ENCODE measurements around the gene CRYGS. TPM values are rescaled to one million over a fixed set of nuclear protein-coding genes. Genes with fewer than 3 reads are reported as not detected.

The CRYGS gene
- total and polyA plus RNA-seq, 8 donors = 1.2 to 16.6 (median 1.9) TPM

DNA sequence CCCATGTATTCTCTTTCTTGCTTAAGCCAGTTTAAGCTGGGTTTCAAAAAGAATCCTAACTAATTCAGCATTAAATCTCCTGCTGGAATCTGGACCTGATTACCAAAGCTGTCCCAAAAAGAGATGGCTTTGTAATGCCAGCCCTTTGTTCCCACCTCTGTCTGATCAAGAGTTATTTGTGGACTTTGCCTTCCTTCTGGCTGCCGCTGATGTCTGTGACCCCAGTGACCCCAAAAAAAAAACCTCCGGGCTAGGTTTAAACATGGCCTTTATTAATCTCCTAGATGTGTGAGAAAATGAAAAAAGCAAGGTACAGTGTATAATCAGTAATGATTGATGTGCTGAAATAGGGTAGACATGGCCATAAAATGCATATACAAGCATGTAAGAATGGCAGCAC is 20.7 kb downstream of the CRYGS start:
- 11 to 19% methylated on average over 2 of the region's 2 CpGs for WGBS, 2 donors
- DNase-seq (no peak), ATAC-seq (no peak), FAIRE-seq (no peak)
- H3K4me3 ChIP-seq = no peak overlapping the region
- H3K36me3 ChIP-seq = no peaks in the 10 kb centered on the region
- no peaks in the 10 kb centered on the region for H3K4me1 ChIP-seq
- intact Hi-C loops (cut with DNase I) = loop anchor here in 1 of 3 donors (10.0 kb wide), 1 partner anchor 259 kb away; no protein-coding TSS in a partner anchor
- no peaks in the 10 kb centered on the region for H3K27me3 ChIP-seq
- no peaks in the 10 kb centered on the region for H3K9me3 ChIP-seq
- TF ChIP-seq, protein P1, sequence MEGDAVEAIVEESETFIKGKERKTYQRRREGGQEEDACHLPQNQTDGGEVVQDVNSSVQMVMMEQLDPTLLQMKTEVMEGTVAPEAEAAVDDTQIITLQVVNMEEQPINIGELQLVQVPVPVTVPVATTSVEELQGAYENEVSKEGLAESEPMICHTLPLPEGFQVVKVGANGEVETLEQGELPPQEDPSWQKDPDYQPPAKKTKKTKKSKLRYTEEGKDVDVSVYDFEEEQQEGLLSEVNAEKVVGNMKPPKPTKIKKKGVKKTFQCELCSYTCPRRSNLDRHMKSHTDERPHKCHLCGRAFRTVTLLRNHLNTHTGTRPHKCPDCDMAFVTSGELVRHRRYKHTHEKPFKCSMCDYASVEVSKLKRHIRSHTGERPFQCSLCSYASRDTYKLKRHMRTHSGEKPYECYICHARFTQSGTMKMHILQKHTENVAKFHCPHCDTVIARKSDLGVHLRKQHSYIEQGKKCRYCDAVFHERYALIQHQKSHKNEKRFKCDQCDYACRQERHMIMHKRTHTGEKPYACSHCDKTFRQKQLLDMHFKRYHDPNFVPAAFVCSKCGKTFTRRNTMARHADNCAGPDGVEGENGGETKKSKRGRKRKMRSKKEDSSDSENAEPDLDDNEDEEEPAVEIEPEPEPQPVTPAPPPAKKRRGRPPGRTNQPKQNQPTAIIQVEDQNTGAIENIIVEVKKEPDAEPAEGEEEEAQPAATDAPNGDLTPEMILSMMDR (IDR thresholded peaks at IDR 0.05) = no peak
- H3K27ac ChIP-seq = no peak overlapping the region

DNA sequence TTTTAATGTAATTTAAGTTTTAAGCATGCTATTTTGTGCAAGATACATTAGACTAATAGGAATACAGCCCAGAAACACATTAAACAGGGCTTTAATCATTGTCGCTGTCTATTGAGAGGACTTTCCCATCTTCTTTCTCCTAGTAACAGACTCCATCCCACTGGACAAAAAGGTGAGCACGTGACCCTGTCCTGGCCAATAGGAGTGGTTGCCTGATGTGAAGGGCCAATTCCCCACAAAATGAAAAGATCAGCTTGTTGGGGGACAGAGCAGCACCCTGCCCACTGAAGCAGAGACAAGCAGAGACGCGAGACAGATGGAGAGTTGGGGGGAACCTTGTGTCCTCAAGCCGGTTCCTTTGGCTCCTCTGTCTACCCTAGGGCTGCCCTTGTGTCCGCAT is 21.2 kb downstream of the CRYGS start:
- H3K4me1 ChIP-seq = no peaks in the 10 kb centered on the region
- DNase-seq = no peak
- FAIRE-seq = no peak
- no peaks in the 10 kb centered on the region for H3K9me3 ChIP-seq
- intact Hi-C loops (cut with DNase I) = loop anchor here in 1 of 3 donors (10.0 kb wide), 1 partner anchor 258 kb away; no protein-coding TSS in a partner anchor
- no peaks in the 10 kb centered on the region for H3K27me3 ChIP-seq
- no peak overlapping the region for H3K4me3 ChIP-seq
- TF ChIP-seq, protein P1 (IDR thresholded peaks at IDR 0.05) = no peak
- H3K36me3 ChIP-seq = no peaks in the 10 kb centered on the region
- H3K27ac ChIP-seq = no peak overlapping the region
- ATAC-seq = no peak
- 87 to 92% methylated on average over 6 of the region's 6 CpGs for WGBS, 2 donors

DNA sequence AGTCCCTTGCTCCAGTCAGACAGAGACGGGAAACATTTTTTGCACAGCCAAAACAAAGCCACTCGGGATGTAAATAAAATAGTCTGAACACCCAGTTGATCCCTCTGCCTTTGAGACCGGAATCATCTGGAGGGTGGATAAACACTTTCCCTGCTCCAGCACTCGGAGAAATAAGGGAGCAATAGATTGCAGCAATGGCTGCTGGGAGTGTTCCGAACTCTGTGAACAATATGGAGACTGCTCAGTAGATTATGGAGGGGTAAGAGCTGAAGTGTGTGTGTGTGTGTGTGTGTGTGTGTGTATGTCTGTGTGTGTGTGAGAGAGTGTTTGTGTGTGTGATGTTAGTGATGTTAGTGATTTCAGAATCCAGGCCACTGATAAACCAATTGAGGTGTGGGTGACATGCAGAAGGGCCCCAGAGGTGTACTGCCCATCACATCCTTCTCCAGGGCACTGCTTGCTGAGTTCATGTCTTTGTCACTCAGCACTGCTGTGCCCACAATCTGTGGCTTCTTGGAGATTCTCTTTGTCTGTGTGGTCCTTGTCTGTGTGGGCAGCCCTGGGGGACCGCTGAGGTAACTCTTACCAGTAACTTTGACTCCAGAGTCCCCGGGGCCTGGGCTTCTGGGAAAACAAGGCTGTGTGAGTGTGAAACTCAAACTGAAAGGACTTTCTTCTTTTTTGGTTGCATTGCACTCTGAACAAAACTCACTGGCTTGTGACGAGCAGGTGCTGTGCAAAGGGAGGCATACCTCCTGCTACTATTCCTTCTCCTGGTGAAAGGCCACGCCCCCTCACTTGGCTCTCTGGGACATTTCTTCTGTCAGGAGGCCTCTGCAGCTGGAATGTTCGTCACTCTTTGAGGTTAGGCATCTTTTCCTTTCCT is 23.0 kb downstream of the CRYGS start:
- no peak for DNase-seq
- 78 to 84% methylated on average over 10 of the region's 10 CpGs for WGBS, 2 donors
- Histone ChIP-seq H3K27me3 (no peaks in the 10 kb centered on the region), H3K4me3 (no peak overlapping the region), H3K9me3 (no peaks in the 10 kb centered on the region), H3K36me3 (no peaks in the 10 kb centered on the region), H3K4me1 (no peaks in the 10 kb centered on the region), H3K27ac (no peak overlapping the region)
- FAIRE-seq = no peak
- intact Hi-C loops (cut with DNase I) = loop anchor here in 1 of 3 donors (10.0 kb wide), 1 partner anchor 256 kb away; no protein-coding TSS in a partner anchor
- TF ChIP-seq, protein P1 (IDR thresholded peaks at IDR 0.05) = no peak
- ATAC-seq = no peak

DNA sequence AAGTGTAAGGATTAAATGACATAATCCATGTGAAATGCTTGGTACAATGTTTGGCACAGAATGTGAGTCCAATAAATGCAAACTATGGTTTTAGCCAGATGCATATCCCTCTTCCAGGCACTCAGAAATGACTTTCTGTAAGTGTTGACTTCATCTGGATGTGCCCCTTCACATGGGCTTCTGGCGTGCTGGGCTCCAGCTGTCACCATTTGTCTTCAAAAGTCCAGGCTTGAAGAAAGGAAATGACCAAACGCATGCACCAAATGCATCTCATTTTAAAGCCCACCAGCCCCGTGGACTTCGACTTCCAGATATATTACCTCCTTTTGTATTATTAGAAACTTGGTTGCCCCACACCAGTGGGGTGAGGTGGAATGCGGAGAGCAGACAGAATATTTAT is 23.7 kb downstream of the CRYGS start:
- TF ChIP-seq, protein P1 (IDR thresholded peaks at IDR 0.05) = no peak

More for the DNA sequence above, 23.7 kb downstream of the CRYGS start:
- intact Hi-C loops (cut with DNase I) = loop anchor here in 1 of 3 donors (10.0 kb wide), 1 partner anchor 256 kb away; no protein-coding TSS in a partner anchor
- FAIRE-seq (no peak), DNase-seq (no peak), ATAC-seq (no peak)
- Histone ChIP-seq H3K4me1 (no peaks in the 10 kb centered on the region), H3K36me3 (no peaks in the 10 kb centered on the region), H3K27ac (no peak overlapping the region), H3K9me3 (no peaks in the 10 kb centered on the region), H3K4me3 (no peak overlapping the region), H3K27me3 (no peaks in the 10 kb centered on the region)
- 54 to 55% methylated on average over 5 of the region's 5 CpGs for WGBS, 2 donors
